ENCODE data around the gene ADAMTS1.
"Not testable (repeated sequence)": the region's sequence is repeated elsewhere in the genome, so short reads cannot be mapped to it uniquely, and the experiment has no call there.

ADAMTS1 gene

GRCh38 chr21:26845066-26845758, at the start of gene ADAMTS1:
Gene ADAMTS1, minus strand, starts transcription at chr21:26845409. Its CDS starts 455 bp downstream, at chr21:26844954.
- no peak for DNase-seq

GRCh38 chr21:26892151-26892550, 46.9 kb upstream of the ADAMTS1 start:
- DNase-seq = no peak

GRCh38 chr21:26888931-26889330, 43.7 kb upstream of the ADAMTS1 start:
- no peak for DNase-seq

GRCh38 chr21:26888256-26888655, 43.0 kb upstream of the ADAMTS1 start:
- no peak for DNase-seq

GRCh38 chr21:26887251-26887650, 42.0 kb upstream of the ADAMTS1 start:
- no peak for DNase-seq

GRCh38 chr21:26884436-26884835, 39.2 kb upstream of the ADAMTS1 start:
- DNase-seq = no peak

GRCh38 chr21:26883768-26884167, 38.6 kb upstream of the ADAMTS1 start:
- no peak for DNase-seq

GRCh38 chr21:26881504-26882228, 36.5 kb upstream of the ADAMTS1 start:
- DNase-seq = no peak

GRCh38 chr21:26877018-26877417, 31.8 kb upstream of the ADAMTS1 start:
- DNase-seq = no peak

- DNase-seq = no peak
These were observed 29.1 kb upstream of the ADAMTS1 start for GRCh38 chr21:26874347-26874746.

- no peak for DNase-seq
These were observed 20.6 kb upstream of the ADAMTS1 start for GRCh38 chr21:26865857-26866256.

GRCh38 chr21:26856871-26857350, 11.7 kb upstream of the ADAMTS1 start:
- DNase-seq = not testable (repeated sequence)

GRCh38 chr21:26854695-26855094, 9.5 kb upstream of the ADAMTS1 start:
- DNase-seq = not testable (repeated sequence)

- no peak for DNase-seq
These were observed 7.2 kb upstream of the ADAMTS1 start for GRCh38 chr21:26852423-26852822.

GRCh38 chr21:26851109-26851944, 6.1 kb upstream of the ADAMTS1 start:
- DNase-seq = no peak

GRCh38 chr21:26850116-26850643, 5.0 kb upstream of the ADAMTS1 start:
- no peak for DNase-seq

- no peak for DNase-seq
These were observed 4.4 kb upstream of the ADAMTS1 start for GRCh38 chr21:26849428-26850115.

- no peak for DNase-seq
These were observed 2.7 kb upstream of the ADAMTS1 start for GRCh38 chr21:26847921-26848320.

- no peak for DNase-seq
These were observed 1.8 kb upstream of the ADAMTS1 start for GRCh38 chr21:26847002-26847401.

- DNase-seq = no peak
These were observed 1.1 kb upstream of the ADAMTS1 start for GRCh38 chr21:26846036-26846931.

- no peak for DNase-seq
These were observed 488 bp upstream of the ADAMTS1 start for GRCh38 chr21:26845759-26846035.

All from activated naive CD4-positive, alpha-beta T cell treated with Interleukin-2 at 50 U/mL for 16 hours (primary cell).